HEK293 (cell line): ENCODE data around the gene PLEK2.

Source experiments
- CTCF ChIA-PET: fragments of 350-600 bp; formaldehyde crosslinking; extraction: SDS; loops from one replicate; lab custom pipeline; 2021; ENCODE audit warnings: antibody characterized with exemption; lab: Yijun Ruan, JAX
- POLR2A ChIA-PET: fragments of 300-600 bp; formaldehyde crosslinking; extraction: SDS; loops from one replicate; lab custom pipeline; 2020; ENCODE audit warnings: antibody characterized with exemption, inconsistent platforms; lab: Yijun Ruan, JAX
- H3K27ac ChIP-seq: fragments of 200-500 bp; sonication (Bioruptor generic); 2 replicates; pipeline ENCODE4 v1.5.1; 2014; ENCODE audit warnings: low read depth, low read length, control low read depth, inconsistent platforms; ENCODE audit errors: extremely low read depth
- H3K36me3 ChIP-seq, 2 experiments: fragments of 200-500 bp in 1 of 2; sonication (Bioruptor generic) in 1 of 2; 1 replicate in 1 of 2; 2 replicates in 1 of 2; pipeline ENCODE4 v1.5.1; 2014 to 2017; ENCODE audit warnings: inconsistent platforms in 2 of 2, low read length in 2 of 2; ENCODE audit not compliant: control insufficient read depth in 2 of 2, insufficient read depth in 1 of 2
- H3K4me1 ChIP-seq: fragments of 200-500 bp; sonication (Bioruptor generic); 2 replicates; pipeline ENCODE4 v1.5.1; 2014; ENCODE audit warnings: mild to moderate bottlenecking, low read length, inconsistent platforms; ENCODE audit not compliant: control insufficient read depth, insufficient read depth
- H3K4me3 ChIP-seq: 2 replicates; pipeline ENCODE4 v1.5.1; 2011; ENCODE audit warnings: low read depth, mild to moderate bottlenecking, control low read depth, low read length, moderate library complexity
- H3K9me3 ChIP-seq: fragments of 200-500 bp; sonication (Bioruptor generic); 2 replicates; pipeline ENCODE4 v1.5.1; 2014; ENCODE audit warnings: low read depth, low read length, inconsistent platforms; ENCODE audit not compliant: control insufficient read depth, insufficient read depth
- HOXC10 ChIP-seq: sonication (generic); formaldehyde crosslinking; IDR thresholded peaks from 2 replicates; pipeline ENCODE4 v1.8.1; 2023; ENCODE audit warnings: mild to moderate bottlenecking, missing genetic modification reagents
- KLF10 ChIP-seq: fragments of 450-650 bp; IDR thresholded peaks from 2 replicates; pipeline ENCODE4 v1.5.1; 2018; ENCODE audit warnings: missing biosample characterization, mild to moderate bottlenecking, missing genetic modification characterization
- KLF16 ChIP-seq: fragments of 450-650 bp; formaldehyde crosslinking; IDR thresholded peaks from 2 replicates; pipeline ENCODE4 v1.5.1; 2017; ENCODE audit warnings: missing biosample characterization, missing genetic modification characterization
- OSR2 ChIP-seq: fragments of 450-650 bp; formaldehyde crosslinking; IDR thresholded peaks from 2 replicates; pipeline ENCODE4 v1.5.1; 2016; ENCODE audit warnings: missing biosample characterization, missing genetic modification characterization
- RBAK ChIP-seq: fragments of 450-650 bp; formaldehyde crosslinking; IDR thresholded peaks from 2 replicates; pipeline ENCODE4 v1.5.1; 2016; ENCODE audit warnings: missing biosample characterization, missing genetic modification characterization
- SP2 ChIP-seq: fragments of 450-650 bp; formaldehyde crosslinking; IDR thresholded peaks from 2 replicates; pipeline ENCODE4 v1.5.1; 2016; ENCODE audit warnings: missing biosample characterization, missing genetic modification characterization
- SP3 ChIP-seq: fragments of 450-650 bp; formaldehyde crosslinking; IDR thresholded peaks from 2 replicates; pipeline ENCODE4 v1.5.1; 2016; ENCODE audit warnings: missing biosample characterization, missing genetic modification characterization
- ZNF280D ChIP-seq: fragments of 450-650 bp; formaldehyde crosslinking; IDR thresholded peaks from 2 replicates; pipeline ENCODE4 v1.5.1; 2016; ENCODE audit warnings: missing biosample characterization, missing genetic modification characterization
- ZNF391 ChIP-seq: fragments of 450-650 bp; formaldehyde crosslinking; IDR thresholded peaks from 2 replicates; pipeline ENCODE4 v1.5.1; 2016; ENCODE audit warnings: low read depth, missing biosample characterization, missing genetic modification characterization, borderline replicate concordance
- ZNF433 ChIP-seq: fragments of 450-650 bp; formaldehyde crosslinking; IDR thresholded peaks from 2 replicates; pipeline ENCODE4 v1.5.1; 2016; ENCODE audit warnings: missing biosample characterization, missing genetic modification characterization, low read depth
- ZNF514 ChIP-seq: fragments of 450-650 bp; formaldehyde crosslinking; IDR thresholded peaks from 2 replicates; pipeline ENCODE4 v1.5.1; 2016; ENCODE audit warnings: missing biosample characterization, missing genetic modification characterization
- ZNF518A ChIP-seq: fragments of 450-650 bp; formaldehyde crosslinking; conservative IDR thresholded peaks from 2 replicates; pipeline ENCODE4 v1.5.1; 2016; ENCODE audit warnings: low read depth, missing biosample characterization, missing genetic modification characterization
- ZNF548 ChIP-seq: fragments of 450-650 bp; formaldehyde crosslinking; IDR thresholded peaks from 2 replicates; pipeline ENCODE4 v1.5.1; 2016; ENCODE audit warnings: missing biosample characterization, missing genetic modification characterization
- ZNF561 ChIP-seq: fragments of 450-650 bp; IDR thresholded peaks from 2 replicates; pipeline ENCODE4 v1.5.1; 2018; ENCODE audit warnings: missing biosample characterization, missing genetic modification characterization, borderline replicate concordance
- ZNF677 ChIP-seq: fragments of 450-650 bp; IDR thresholded peaks from 2 replicates; pipeline ENCODE4 v1.5.0; 2018; ENCODE audit warnings: missing biosample characterization, mild to moderate bottlenecking, missing genetic modification characterization, moderate library complexity
- ZNF707 ChIP-seq: fragments of 450-650 bp; formaldehyde crosslinking; IDR thresholded peaks from 2 replicates; pipeline ENCODE4 v1.5.1; 2016; ENCODE audit warnings: missing biosample characterization, missing genetic modification characterization
- ZNF747 ChIP-seq: fragments of 450-650 bp; formaldehyde crosslinking; IDR thresholded peaks from 2 replicates; pipeline ENCODE4 v1.5.1; 2016; ENCODE audit warnings: missing biosample characterization, missing genetic modification characterization
- ZNF76 ChIP-seq: fragments of 450-650 bp; formaldehyde crosslinking; IDR thresholded peaks from 2 replicates; pipeline ENCODE4; 2016; ENCODE audit warnings: low read depth, missing biosample characterization, missing genetic modification characterization, borderline replicate concordance
- ZNF768 ChIP-seq: fragments of 450-650 bp; formaldehyde crosslinking; IDR thresholded peaks from 2 replicates; pipeline ENCODE4 v1.5.1; 2018; ENCODE audit warnings: missing biosample characterization, mild to moderate bottlenecking, missing genetic modification characterization
- ZNF776 ChIP-seq: fragments of 450-650 bp; formaldehyde crosslinking; IDR thresholded peaks from 2 replicates; pipeline ENCODE4 v1.5.0; 2017; ENCODE audit warnings: missing biosample characterization, missing genetic modification characterization, borderline replicate concordance
- ZNF837 ChIP-seq: fragments of 450-650 bp; formaldehyde crosslinking; IDR thresholded peaks from 2 replicates; pipeline ENCODE4 v1.5.1; 2016; ENCODE audit warnings: missing biosample characterization, missing genetic modification characterization
- TF ChIP-seq, protein P1 (sequence below): fragments of 450-650 bp; formaldehyde crosslinking; IDR thresholded peaks from 2 replicates; pipeline ENCODE4 v1.5.1; 2016; ENCODE audit warnings: missing biosample characterization, missing genetic modification characterization

PLEK2 gene

GRCh38 chr14:67459336-67459735 is 47.4 kb upstream of the PLEK2 start (continued):
- TF ChIP-seq SP2 (tag by site-specific recombination) (no peak), ZNF837 (no peak), ZNF677 (no peak), HOXC10 (CRISPR knock-in tag) (no peak), ZNF514 (no peak), ZNF280D (tag by site-specific recombination) (no peak), ZNF768 (tag by site-specific recombination) (no peak), KLF10 (tag by site-specific recombination) (no peak)

GRCh38 chr14:67457782-67458181 is 45.8 kb upstream of the PLEK2 start:
- H3K4me1 ChIP-seq = no peaks in the 10 kb centered on the region
- no peak for TF ChIP-seq ZNF391
- TF ChIP-seq SP3 (tag by site-specific recombination) = no peak
- no peak for TF ChIP-seq ZNF561 (tag by site-specific recombination)
- no peak for TF ChIP-seq ZNF76 (tag by site-specific recombination)
- TF ChIP-seq KLF16 = no peak
- TF ChIP-seq ZNF433 (tag by site-specific recombination) = no peak
- TF ChIP-seq ZNF776 = no peak
- no peak for TF ChIP-seq OSR2
- TF ChIP-seq ZNF707 (tag by site-specific recombination) = no peak
- no peak for TF ChIP-seq RBAK (tag by site-specific recombination)
- TF ChIP-seq ZNF747 = no peak
- TF ChIP-seq ZNF548 = no peak
- TF ChIP-seq, protein P1, sequence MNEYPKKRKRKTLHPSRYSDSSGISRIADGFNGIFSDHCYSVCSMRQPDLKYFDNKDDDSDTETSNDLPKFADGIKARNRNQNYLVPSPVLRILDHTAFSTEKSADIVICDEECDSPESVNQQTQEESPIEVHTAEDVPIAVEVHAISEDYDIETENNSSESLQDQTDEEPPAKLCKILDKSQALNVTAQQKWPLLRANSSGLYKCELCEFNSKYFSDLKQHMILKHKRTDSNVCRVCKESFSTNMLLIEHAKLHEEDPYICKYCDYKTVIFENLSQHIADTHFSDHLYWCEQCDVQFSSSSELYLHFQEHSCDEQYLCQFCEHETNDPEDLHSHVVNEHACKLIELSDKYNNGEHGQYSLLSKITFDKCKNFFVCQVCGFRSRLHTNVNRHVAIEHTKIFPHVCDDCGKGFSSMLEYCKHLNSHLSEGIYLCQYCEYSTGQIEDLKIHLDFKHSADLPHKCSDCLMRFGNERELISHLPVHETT = no peak
- TF ChIP-seq ZNF518A (tag by site-specific recombination) = no peak
- no peaks in the 10 kb centered on the region for H3K9me3 ChIP-seq
- ChIA-PET POLR2A (no interaction called here), CTCF (interaction anchor here (0.7 to 1.1 kb wide), 4 partner anchors 30 to 503 kb away, joined by 3 to 7 read pairs (median 3); no protein-coding TSS in a partner anchor)
- no peak overlapping the region for H3K4me3 ChIP-seq
- no peak overlapping the region for H3K27ac ChIP-seq
- no peaks in the 10 kb centered on the region for H3K36me3 ChIP-seq
